SJCRH30 (cell line): Measurements from ENCODE around the gene ADGRA1. TPM values are rescaled to one million over a fixed set of nuclear protein-coding genes. Genes with fewer than 3 reads are reported as not detected.
A peak's percentile ranks its signal among the peaks of the same experiment; 100 is the strongest.

ENCODE experiments used
- DNase-seq, 2 experiments: peaks; one replicate each; pipeline ENCODE4 v3.0.0-alpha.2; 2015 to 2020
- H3K27ac ChIP-seq: fragments of 250-450 bp; sonication (Bioruptor Pico); 2 replicates; pipeline ENCODE4 v1.5.1; 2020; ENCODE audit warnings: mild to moderate bottlenecking, moderate library complexity
- H3K27me3 ChIP-seq: fragments of 250-450 bp; sonication (Bioruptor Pico); 2 replicates; pipeline ENCODE4 v1.5.1; 2020; ENCODE audit warnings: mild to moderate bottlenecking, moderate library complexity
- H3K36me3 ChIP-seq: fragments of 250-450 bp; sonication (Bioruptor Pico); 2 replicates; pipeline ENCODE4 v1.5.1; 2020; ENCODE audit warnings: mild to moderate bottlenecking, moderate library complexity
- H3K4me1 ChIP-seq: fragments of 250-450 bp; sonication (Bioruptor Pico); 2 replicates; pipeline ENCODE4 v1.5.1; 2020; ENCODE audit warnings: mild to moderate bottlenecking, moderate library complexity
- H3K4me3 ChIP-seq: fragments of 250-450 bp; sonication (Bioruptor Pico); 2 replicates; pipeline ENCODE4 v1.5.1; 2020; ENCODE audit warnings: mild to moderate bottlenecking, moderate library complexity
- H3K9me3 ChIP-seq: fragments of 250-450 bp; sonication (Bioruptor Pico); replicated peaks from 2 replicates; pipeline ENCODE4 v1.5.1; 2020; ENCODE audit warnings: mild to moderate bottlenecking, moderate library complexity
- total RNA-seq: library from RNA; depleted of rRNA; stranded (reverse); fragments of >200 nt; shearing (Covaris generic); gene quantifications from 2 replicates; pipeline ENCODE4 v1.2.3, GENCODE V29; 2014; rRNA removed

The ADGRA1 gene
- 0.81 and 1.0 TPM in 2 replicates for total RNA-seq

- H3K27ac ChIP-seq, result peak within 1 kb of the TSS; percentile 88
- peaks cover 9% of the 10 kb centered on the region for H3K4me1 ChIP-seq
- H3K36me3 ChIP-seq, result no peaks in the 10 kb centered on the region
- DNase-seq, result no peak
- H3K27me3 ChIP-seq, result no peaks in the 10 kb centered on the region
- H3K4me3 ChIP-seq, result peak within 1 kb of the TSS; percentile 56
- H3K9me3 ChIP-seq, result no peaks in the 10 kb centered on the region
Measured at GRCh38 chr10:133087679-133088178, at the start of gene ADGRA1. Gene ADGRA1, plus strand, starts transcription at chr10:133087924. Its CDS starts 986 bp downstream, at chr10:133088910.

- H3K27me3 ChIP-seq, result no peaks in the 10 kb centered on the region
Measured at GRCh38 chr10:133038036-133038823, 49.5 kb upstream of the ADGRA1 start.

GRCh38 chr10:133039107-133039802, 48.5 kb upstream of the ADGRA1 start:
- H3K4me1 ChIP-seq, result no peaks in the 10 kb centered on the region
- H3K36me3 ChIP-seq, result no peaks in the 10 kb centered on the region
- no peak overlapping the region for H3K4me3 ChIP-seq
- H3K27ac ChIP-seq, result no peak overlapping the region
- H3K9me3 ChIP-seq, result no peaks in the 10 kb centered on the region
- no peaks in the 10 kb centered on the region for H3K27me3 ChIP-seq
- DNase-seq, result no peak

More at GRCh38 chr10:133038036-133038823, 49.5 kb upstream of the ADGRA1 start:
- DNase-seq, result no peak
- H3K36me3 ChIP-seq, result no peaks in the 10 kb centered on the region
- no peaks in the 10 kb centered on the region for H3K4me1 ChIP-seq
- no peak overlapping the region for H3K27ac ChIP-seq
- no peak overlapping the region for H3K4me3 ChIP-seq
- no peaks in the 10 kb centered on the region for H3K9me3 ChIP-seq

GRCh38 chr10:133039803-133040165, 47.9 kb upstream of the ADGRA1 start:
- no peaks in the 10 kb centered on the region for H3K27me3 ChIP-seq
- H3K27ac ChIP-seq, result no peak overlapping the region

GRCh38 chr10:133040198-133040597, 47.5 kb upstream of the ADGRA1 start:
- Histone ChIP-seq H3K27ac (no peak overlapping the region), H3K4me3 (no peak overlapping the region), H3K4me1 (no peaks in the 10 kb centered on the region), H3K27me3 (no peaks in the 10 kb centered on the region), H3K36me3 (no peaks in the 10 kb centered on the region), H3K9me3 (no peaks in the 10 kb centered on the region)
- peak; percentile 8 to 27 for DNase-seq

More at GRCh38 chr10:133039803-133040165, 47.9 kb upstream of the ADGRA1 start:
- H3K9me3 ChIP-seq, result no peaks in the 10 kb centered on the region
- H3K4me3 ChIP-seq, result no peak overlapping the region
- no peaks in the 10 kb centered on the region for H3K36me3 ChIP-seq
- H3K4me1 ChIP-seq, result no peaks in the 10 kb centered on the region
- no peak for DNase-seq

- H3K36me3 ChIP-seq, result no peaks in the 10 kb centered on the region
- no peak overlapping the region for H3K4me3 ChIP-seq
- no peak for DNase-seq
- no peaks in the 10 kb centered on the region for H3K9me3 ChIP-seq
- no peak overlapping the region for H3K27ac ChIP-seq
- H3K4me1 ChIP-seq, result no peaks in the 10 kb centered on the region
- H3K27me3 ChIP-seq, result no peaks in the 10 kb centered on the region
Measured at GRCh38 chr10:133041101-133041500, 46.6 kb upstream of the ADGRA1 start.

GRCh38 chr10:133042061-133042460, 45.7 kb upstream of the ADGRA1 start:
- H3K4me1 ChIP-seq, result no peaks in the 10 kb centered on the region
- H3K27ac ChIP-seq, result no peak overlapping the region
- no peaks in the 10 kb centered on the region for H3K9me3 ChIP-seq
- no peak for DNase-seq
- no peaks in the 10 kb centered on the region for H3K27me3 ChIP-seq
- no peak overlapping the region for H3K4me3 ChIP-seq
- H3K36me3 ChIP-seq, result no peaks in the 10 kb centered on the region

GRCh38 chr10:133042816-133043215, 44.9 kb upstream of the ADGRA1 start:
- Histone ChIP-seq H3K4me1 (no peaks in the 10 kb centered on the region), H3K27me3 (no peaks in the 10 kb centered on the region)
- DNase-seq, result no peak

GRCh38 chr10:133043541-133044225, 44.0 kb upstream of the ADGRA1 start:
- Histone ChIP-seq H3K4me1 (no peaks in the 10 kb centered on the region), H3K27ac (no peak overlapping the region), H3K9me3 (no peaks in the 10 kb centered on the region), H3K27me3 (0 out of 2 replicates have a peak, but pooled peaks cover 2% of the 10 kb centered on the region), H3K36me3 (no peaks in the 10 kb centered on the region), H3K4me3 (no peak overlapping the region)
- DNase-seq, result no peak

More at GRCh38 chr10:133042816-133043215, 44.9 kb upstream of the ADGRA1 start:
- Histone ChIP-seq H3K4me3 (no peak overlapping the region), H3K36me3 (no peaks in the 10 kb centered on the region), H3K9me3 (no peaks in the 10 kb centered on the region), H3K27ac (no peak overlapping the region)

GRCh38 chr10:133044401-133044811, 43.3 kb upstream of the ADGRA1 start:
- no peak overlapping the region for H3K4me3 ChIP-seq
- no peaks in the 10 kb centered on the region for H3K36me3 ChIP-seq
- H3K27me3 ChIP-seq, result 0 out of 2 replicates have a peak, but pooled peaks cover 2% of the 10 kb centered on the region
- no peaks in the 10 kb centered on the region for H3K9me3 ChIP-seq
- H3K27ac ChIP-seq, result no peak overlapping the region
- no peak for DNase-seq
- no peaks in the 10 kb centered on the region for H3K4me1 ChIP-seq

GRCh38 chr10:133045556-133046389, 42.0 kb upstream of the ADGRA1 start:
- Histone ChIP-seq H3K4me1 (no peaks in the 10 kb centered on the region), H3K27ac (no peak overlapping the region), H3K9me3 (no peaks in the 10 kb centered on the region), H3K4me3 (no peak overlapping the region), H3K27me3 (0 out of 2 replicates have a peak, but pooled peaks cover 2% of the 10 kb centered on the region), H3K36me3 (no peaks in the 10 kb centered on the region)
- no peak for DNase-seq

GRCh38 chr10:133046390-133046765, 41.3 kb upstream of the ADGRA1 start:
- Histone ChIP-seq H3K4me3 (no peak overlapping the region), H3K36me3 (no peaks in the 10 kb centered on the region), H3K27ac (no peak overlapping the region), H3K9me3 (no peaks in the 10 kb centered on the region), H3K27me3 (0 out of 2 replicates have a peak, but pooled peaks cover 2% of the 10 kb centered on the region), H3K4me1 (no peaks in the 10 kb centered on the region)
- DNase-seq, result no peak

- no peak for DNase-seq
- Histone ChIP-seq H3K9me3 (no peaks in the 10 kb centered on the region), H3K27me3 (0 out of 2 replicates have a peak, but pooled peaks cover 2% of the 10 kb centered on the region), H3K4me3 (no peak overlapping the region), H3K27ac (no peak overlapping the region), H3K4me1 (no peaks in the 10 kb centered on the region), H3K36me3 (no peaks in the 10 kb centered on the region)
Measured at GRCh38 chr10:133047526-133048123, 40.1 kb upstream of the ADGRA1 start.

GRCh38 chr10:133048266-133048665, 39.5 kb upstream of the ADGRA1 start:
- Histone ChIP-seq H3K4me3 (no peak overlapping the region), H3K4me1 (no peaks in the 10 kb centered on the region), H3K27ac (no peak overlapping the region), H3K9me3 (no peaks in the 10 kb centered on the region), H3K36me3 (no peaks in the 10 kb centered on the region), H3K27me3 (0 out of 2 replicates have a peak, but pooled peaks cover 2% of the 10 kb centered on the region)
- DNase-seq, result no peak
